Hepatocyte (in vitro differentiated cells): Measurements from ENCODE around the gene CD55.

ENCODE experiments used
- EZH2 ChIP-seq: fragments of 200-600 bp; sonication (generic); IDR thresholded peaks from 2 replicates; pipeline ENCODE4 v1.6.1; 2016; ENCODE audit warnings: antibody characterized with exemption, mild to moderate bottlenecking, borderline replicate concordance
- TF ChIP-seq, protein P1 (sequence below): fragments of 200-600 bp; sonication (generic); IDR thresholded peaks from 2 replicates; pipeline ENCODE4 v1.5.1; 2016; ENCODE audit warnings: antibody characterized with exemption, mild to moderate bottlenecking; ENCODE audit not compliant: poor library complexity

DNA sequence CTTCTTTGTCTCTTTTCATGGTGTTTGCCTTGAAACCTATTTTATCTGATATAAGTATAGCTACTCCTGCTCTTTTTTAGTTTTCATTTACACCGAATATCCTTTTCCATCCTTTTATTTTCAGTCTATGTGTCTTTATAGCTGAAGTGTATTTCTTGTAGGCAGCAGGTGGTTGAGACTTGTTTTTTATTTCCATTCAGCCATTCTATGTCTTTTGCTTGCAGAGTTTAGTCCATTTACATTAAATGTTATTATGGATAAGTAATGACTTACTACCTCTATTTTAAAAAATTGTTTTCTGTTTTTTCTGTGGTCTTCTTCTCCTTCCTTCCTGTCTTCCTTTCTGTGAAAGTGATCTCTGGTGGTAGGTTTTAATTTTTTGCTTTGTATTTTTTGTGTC, 45.0 kb upstream of the CD55 start:
- TF ChIP-seq, protein P1, sequence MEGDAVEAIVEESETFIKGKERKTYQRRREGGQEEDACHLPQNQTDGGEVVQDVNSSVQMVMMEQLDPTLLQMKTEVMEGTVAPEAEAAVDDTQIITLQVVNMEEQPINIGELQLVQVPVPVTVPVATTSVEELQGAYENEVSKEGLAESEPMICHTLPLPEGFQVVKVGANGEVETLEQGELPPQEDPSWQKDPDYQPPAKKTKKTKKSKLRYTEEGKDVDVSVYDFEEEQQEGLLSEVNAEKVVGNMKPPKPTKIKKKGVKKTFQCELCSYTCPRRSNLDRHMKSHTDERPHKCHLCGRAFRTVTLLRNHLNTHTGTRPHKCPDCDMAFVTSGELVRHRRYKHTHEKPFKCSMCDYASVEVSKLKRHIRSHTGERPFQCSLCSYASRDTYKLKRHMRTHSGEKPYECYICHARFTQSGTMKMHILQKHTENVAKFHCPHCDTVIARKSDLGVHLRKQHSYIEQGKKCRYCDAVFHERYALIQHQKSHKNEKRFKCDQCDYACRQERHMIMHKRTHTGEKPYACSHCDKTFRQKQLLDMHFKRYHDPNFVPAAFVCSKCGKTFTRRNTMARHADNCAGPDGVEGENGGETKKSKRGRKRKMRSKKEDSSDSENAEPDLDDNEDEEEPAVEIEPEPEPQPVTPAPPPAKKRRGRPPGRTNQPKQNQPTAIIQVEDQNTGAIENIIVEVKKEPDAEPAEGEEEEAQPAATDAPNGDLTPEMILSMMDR: no peak
- no peak for TF ChIP-seq EZH2
